Islet of Langerhans (tissue), 1 donor: Measurements from ENCODE around the gene ATP7B.
"Not testable (repeated sequence)": the region's sequence is repeated elsewhere in the genome, so short reads cannot be mapped to it uniquely, and the experiment has no call there.

Experiments
- FAIRE-seq: peaks from one replicate; lab custom pipeline; 2011; peaks lifted over from hg19 to GRCh38; lab: Jason Lieb, UNC

Gene ATP7B

DNA sequence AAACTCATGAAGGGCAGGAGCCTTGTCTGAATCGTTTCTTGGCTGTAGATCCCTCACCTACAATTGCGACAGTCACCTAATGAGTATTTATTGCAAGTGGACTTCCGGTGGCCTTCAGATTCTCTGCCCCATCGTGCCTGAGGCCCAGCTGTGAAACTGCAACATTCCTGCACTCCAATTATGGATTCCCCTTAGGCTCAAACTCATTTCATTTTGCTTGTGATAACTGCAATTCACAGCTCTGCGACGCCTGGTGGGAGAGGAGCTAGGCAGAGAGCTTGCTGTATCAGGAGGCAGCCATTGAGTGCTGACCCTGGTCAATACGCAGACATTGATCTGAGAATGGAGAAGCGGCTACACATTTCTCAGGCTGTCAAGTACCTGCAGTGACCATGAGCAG is 90.5 kb downstream of the ATP7B start:
- no peak for FAIRE-seq

DNA sequence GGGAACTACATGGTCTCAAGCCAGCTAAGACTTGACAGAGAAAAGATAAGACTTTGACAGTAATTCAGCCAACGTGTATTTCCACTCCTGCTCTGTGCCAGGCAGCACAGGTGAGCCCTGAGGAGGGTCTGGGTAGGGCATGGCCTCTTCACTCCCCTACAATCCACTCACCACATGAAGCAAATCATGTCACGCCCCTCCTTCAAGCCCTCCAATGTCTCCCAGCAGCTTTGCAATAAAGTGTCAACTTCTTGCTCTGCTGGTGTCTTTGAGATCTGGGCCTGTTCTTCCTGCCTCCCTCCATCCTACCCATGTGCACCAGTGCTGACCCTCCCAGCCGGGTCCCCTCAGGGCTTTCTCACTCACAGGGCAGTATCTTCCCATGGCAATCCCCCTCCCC is 91.0 kb downstream of the ATP7B start:
- FAIRE-seq = no peak

DNA sequence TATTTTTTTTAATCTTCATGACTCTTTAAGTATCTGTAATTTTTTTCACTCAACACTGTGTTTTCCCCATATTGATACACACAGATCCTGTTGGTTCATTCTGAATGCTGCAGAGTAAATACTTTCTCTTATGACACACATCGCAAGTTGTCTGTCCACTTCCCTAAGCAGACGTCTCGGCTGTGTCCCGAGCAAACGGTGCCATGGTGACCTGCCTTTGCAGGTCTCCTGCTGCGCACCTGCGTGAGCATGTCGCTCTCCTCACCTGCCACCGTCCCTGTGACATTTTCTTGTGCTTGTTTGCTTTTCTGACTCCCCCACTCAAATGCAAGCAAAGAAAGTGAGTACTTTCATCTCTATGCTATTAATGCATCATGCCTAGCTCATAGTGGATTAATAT is 91.7 kb downstream of the ATP7B start:
- no peak for FAIRE-seq

DNA sequence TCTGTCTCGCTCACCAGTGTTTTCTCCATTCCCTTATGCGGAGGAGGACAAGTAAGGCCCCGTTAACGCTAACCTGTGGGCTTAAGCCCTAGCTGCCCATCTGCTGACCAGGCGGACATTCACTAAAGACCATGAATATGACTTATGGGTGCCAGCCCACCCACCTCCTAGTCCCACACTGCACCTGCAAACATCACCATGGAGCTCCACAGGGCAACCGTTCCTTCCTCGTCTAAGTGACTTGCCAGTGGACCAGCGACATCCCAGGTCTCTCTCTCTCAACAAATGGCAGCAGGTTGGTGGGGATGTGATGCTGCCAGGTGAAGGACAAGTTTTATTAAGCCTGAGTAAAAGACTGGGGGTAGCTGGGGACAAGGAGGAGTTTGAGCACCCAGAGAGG is 94.3 kb downstream of the ATP7B start:
- FAIRE-seq = no peak

DNA sequence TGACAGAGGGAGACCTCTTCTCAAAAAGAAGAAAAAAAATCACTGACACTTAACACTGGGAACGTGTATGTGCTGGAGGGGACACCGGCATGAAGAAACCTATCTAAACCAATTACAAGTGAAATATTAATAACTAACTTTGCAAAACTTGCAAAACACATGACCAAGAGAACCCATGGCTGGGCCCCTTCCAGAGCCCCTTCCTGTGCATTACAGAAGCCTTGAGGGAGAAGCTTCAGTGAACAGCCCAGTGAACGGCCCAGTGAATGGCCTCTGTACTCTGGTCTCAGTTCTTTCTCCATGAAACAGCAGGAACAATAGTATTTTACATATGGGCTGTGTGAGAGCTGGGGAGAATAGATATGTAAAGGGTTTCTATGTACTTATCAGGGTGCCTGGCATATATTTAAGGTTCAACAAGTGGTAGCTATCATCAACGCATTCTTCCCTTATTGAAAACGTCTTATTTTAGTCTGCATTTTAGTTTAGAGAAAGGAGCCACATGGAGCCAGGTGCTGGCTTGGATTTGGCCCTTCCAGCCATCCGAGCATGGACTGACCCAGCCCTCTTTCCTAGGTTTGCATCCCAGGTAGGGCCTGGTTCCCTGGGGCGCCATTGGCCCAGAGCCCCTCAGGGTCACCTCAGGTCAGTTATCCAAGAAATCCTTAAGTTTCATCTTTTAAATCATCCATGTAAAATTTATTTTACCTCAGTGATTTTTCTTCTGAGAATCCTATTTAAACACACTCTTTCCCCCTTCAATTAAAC is 95.0 kb downstream of the ATP7B start:
- FAIRE-seq = no peak

DNA sequence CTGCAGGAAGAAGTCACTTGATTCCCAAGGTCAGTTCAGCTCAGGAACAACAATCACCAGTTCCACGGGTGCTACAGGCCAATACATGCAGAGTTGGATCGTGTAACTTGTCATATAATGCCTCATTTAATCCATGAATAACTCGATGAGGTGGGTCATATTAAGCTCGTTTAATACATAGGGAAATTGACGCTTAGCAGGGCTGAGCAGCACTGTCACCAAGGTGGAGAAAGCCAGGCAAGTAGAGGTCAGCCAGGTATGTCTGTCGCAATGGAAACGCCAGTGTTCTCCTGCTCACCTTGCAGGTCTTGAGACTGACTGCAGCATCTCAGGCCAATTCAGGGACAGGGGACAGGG is 97.1 kb downstream of the ATP7B start:
- no peak for FAIRE-seq

DNA sequence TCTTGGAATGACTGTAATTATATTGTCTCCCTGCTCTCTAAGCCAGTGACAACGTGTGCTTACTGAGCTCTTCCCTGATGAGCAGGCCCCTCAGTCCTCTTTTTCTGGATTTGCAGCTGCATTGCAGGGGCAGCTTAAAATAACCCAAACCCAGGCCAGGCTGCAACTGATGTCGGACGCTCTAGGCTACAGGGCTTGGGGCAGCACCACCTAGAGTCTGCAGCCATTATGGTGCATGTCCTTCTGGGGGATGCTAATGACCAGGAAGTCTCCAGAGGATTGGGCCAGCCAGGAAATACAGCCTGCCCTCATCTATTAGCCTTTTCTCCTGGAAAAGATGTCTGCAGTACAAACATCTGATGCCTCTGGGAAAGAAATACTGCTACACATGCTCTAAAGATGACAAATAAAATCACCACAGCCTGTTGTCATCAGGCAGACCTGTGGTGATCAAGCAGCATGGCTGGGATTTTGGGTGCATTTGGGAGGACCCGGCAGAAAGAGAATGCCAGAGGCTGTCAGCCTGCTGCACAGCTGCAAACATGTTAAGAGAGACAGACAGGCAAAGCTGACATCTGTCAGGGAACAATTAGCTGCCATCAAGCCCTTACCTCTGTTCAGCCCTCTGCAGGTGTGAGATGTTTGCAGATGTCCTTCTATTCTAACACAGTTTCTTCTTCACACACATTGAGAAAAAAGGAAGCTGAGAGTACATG is 97.7 kb downstream of the ATP7B start:
- FAIRE-seq = no peak

DNA sequence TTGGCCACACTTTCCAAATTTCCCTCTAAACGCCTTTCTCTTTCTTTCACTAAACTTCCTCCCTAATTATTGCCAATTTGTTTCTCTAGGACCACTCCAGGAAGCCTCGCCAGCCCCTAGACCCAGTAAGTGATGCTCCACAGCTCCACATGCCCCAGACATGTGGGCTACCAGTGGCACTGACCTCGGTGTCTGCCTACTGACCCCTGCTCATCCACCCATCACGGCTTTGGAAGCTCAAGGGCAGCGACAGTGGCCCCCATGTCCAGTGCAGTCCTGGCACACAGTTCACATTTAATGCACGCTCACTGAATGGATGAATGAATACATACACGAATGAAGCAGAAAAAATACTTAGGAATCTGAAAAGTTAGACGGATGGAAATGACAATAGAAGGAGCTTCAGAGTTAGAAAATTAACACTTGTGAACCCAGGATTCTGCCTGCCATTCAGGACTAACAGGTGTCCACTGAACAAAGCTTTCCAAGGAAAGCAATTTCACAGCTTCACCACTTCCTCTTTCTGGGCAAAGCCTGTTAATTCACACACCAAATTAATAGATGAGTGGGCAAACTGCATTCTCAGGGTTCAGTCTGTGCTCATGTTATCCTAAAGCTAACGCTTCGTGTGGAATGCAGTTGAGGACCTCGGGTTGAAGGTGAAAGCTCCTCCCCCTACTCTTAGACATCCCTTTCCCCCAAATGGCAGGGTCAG is 98.6 kb downstream of the ATP7B start:
- no peak for FAIRE-seq

DNA sequence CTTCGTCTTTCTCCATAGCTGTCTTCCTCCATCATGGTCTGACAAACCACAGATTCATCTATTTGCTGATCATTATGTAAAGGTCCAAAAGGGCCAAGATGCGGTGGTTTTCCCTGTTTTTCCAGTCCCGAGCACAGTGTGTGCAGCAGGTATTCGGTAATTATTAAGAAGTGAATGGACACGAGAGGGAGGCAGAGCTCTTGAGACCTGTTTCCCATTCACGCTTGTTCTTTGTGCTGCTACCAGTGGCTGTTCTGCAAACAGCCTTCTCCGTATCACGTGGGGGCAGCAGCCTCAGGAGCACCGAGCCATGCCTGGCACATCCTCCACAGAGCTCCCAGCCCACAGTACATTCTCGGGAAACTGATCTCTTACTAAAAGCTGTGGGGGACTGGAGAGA is 99.2 kb downstream of the ATP7B start:
- no peak for FAIRE-seq

DNA sequence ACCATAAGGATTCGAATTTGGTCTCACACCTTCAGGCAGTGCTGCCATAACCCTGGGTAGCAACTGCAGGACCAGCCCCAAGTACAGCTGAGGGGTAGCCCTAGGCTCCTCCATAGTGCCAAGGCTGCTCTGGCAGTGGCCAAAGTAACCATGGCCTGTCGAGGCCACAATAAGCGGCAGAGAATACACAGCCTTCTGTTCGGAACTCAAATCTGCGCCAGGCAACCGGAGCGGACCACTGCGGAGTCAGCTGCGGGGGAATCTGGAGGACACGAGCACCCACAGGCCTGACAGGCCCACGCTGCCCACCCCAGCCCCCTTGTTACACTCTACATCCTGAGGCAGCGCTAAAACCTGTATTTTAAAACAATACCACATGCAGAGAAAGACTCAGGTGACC is 100.7 kb downstream of the ATP7B start:
- no peak for FAIRE-seq

DNA sequence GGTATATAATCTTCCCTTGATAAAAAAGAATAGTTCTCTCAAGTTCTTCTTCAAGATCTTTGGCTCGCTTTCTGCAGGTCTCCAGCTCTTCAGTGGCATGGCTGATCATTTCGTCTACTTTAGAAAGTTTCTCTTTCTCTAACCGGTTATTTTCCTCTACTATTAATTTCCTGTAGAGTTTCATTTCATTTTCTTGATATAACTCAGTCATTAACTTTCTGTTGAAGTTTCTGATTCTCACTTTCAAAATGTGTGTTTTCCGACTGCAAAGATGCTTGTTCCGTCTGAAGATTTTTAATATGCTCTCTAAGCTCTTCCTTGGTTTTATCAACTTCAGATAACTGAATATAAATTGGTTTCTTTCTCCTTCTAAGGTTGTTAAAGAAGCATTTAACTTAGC is 102.0 kb downstream of the ATP7B start:
- FAIRE-seq = not testable (repeated sequence)

DNA sequence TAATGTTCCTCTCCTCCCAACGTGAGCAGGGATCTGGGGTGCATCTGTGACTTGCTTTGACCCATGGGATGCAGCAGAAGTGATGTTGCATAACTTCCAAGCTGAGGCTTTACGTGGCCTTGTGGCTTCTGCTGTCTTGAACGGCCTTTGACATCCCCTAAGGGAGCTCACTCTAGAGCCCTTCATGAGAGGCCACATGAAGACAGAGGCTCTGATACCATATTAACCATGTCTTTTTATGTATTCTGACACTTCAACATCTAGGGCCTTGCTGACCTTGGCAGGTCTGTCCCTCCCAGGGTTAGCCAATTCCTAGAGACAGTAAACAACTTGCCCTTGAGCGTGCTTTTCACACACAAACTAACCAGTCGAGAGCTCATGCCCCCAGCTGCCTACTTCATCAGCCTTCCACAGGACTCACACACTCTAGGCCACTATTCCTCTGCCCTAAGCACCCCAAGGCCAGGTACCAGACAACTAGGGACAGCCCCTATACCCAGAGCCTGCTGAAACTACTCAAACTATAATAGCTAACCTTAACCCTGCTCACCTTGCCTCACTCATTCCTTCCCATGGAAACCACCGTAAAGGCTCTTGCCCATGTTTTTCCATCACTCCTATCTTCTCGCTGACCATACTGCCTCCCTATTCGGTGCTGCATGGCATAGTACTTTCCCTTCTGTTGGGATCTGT is 104.1 kb downstream of the ATP7B start:
- no peak for FAIRE-seq

DNA sequence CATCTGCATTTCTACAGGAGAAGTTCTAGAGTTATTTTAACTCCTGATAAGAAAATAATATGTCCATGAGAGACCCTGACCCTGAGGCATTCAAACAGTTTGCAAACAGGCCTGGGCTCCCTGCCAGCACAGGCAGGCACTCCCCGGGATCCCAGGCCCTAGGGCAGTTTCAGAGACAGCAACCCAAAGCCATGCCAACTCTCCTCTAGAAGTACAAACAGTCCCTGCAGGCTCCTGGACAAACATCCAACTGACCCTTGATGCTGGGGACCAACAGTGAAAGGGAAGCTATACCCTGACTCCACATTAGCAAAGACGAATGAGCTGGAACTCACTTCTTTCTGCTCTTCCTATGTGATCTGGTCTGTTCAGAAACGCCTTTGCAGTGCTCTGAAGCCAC is 104.7 kb downstream of the ATP7B start:
- no peak for FAIRE-seq

DNA sequence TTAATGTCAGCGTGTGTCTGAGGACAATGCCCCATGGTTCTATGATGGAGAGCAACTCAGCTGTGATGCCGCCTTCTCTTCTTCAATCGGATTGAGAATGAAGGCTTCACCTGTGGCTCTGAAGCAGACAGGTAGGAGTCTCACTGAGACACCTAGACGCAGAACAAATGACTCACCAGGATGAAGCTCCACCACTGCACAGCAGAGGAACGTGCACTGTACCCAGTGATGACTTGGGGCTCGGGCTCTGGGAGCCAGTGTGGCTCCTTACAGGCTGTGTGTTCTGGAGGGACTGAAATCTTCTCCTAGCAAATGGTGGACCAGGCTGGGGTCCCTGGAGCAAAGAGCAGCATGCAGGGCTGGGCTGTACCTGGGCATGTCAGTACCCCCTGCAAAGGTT is 105.5 kb downstream of the ATP7B start:
- FAIRE-seq = no peak

DNA sequence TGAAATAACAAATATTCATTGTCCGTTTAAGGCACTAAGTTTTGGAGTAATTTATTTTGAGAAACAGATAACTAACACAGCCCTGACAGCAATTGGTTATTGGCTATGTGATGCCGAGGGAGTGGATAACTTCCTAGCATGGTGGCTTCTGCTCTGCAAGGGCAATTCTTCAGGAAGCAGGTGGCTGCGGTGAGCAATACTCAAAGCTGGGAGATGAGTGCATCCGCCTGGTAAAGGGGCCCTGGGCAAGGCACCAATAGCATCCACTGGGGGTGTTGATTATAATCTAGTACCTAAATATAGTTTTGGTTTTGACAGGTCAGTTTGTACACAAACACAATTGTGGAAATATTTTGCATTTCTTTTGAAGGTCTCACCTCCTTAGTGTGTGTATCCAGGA is 108.5 kb downstream of the ATP7B start:
- FAIRE-seq = no peak

DNA sequence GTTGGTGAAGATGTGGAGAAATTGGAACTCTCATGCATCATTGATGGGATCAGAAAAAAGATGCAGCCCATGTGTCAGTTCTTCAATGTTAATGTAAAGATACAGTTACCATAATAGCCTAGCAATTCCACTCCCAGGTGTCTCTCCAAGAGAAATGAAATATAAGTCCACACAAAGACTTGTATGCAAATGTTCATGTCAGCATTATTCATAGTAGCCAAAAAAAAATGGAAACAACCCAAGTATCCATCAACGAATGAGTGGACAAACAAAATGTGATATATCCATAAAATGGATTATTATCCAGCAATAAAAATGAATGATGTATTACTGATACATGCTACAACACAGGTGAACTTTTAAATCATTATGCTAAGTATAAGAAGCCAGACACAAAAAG is 110.8 kb downstream of the ATP7B start:
- FAIRE-seq = no peak

DNA sequence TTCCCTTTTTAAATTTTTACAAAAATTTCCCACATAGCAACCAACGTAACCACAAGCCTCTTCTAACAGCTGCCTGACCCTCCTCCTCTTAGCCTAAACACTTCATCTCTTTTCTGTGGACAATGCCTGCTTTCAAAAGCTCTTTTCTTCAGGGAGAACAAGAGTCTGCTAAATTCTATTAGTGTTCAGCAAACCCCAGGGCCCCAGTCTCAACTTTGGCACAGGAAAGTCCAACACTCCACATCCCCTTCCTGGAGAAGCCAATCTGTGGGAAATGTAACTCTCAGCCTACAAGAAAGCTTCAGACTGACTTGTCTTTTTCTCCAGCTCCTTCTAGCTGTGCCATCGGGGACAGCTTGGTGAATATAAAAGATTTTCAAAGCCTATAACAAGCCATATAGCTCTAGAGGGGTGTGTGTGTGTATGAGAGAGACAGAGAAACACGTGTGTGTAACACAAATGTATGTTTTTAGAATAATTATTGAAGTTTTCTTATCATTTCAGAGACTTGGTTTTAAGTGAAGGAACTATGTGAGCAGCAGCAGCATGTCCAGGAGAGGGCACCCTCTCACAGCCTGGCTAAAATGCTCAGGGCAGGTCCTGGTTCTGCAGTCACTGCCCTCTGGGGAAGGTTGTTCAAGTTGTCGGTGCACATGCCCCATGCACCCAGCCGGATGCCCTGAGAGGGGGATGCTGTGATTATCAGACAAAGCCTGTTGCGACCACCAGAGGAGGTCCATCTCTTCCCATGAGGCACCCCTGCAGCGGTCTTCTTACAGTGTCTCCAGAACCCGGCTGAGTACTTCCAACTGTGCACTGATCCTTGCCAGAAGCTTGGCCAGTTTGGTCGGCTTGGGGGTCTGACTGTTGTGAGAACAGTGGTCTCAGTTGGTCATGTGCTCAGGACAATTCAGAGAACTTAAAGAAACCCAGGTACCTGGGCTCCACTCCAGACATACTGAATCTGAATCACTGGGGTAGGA is 115.1 kb downstream of the ATP7B start:
- FAIRE-seq = peak; percentile 81

DNA sequence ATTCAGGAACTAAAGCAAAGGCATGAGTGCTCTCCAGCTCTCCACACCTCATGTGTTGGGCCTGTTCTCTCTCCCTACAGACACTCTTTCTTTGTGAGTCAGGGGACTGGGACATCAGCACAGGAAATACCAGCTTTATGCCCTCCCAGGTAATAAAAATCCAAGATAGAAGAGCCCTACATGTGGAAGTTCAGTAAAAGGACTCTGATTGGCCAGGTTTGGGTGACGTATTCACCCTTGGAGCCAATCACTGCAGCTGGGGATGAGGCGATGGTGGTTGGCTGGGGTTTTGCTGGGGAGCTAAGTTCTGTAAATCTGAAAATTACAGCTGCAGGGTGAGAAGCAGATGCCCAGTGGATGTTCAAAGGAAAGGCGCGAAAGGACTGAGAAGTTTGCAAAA is 117.0 kb downstream of the ATP7B start:
- FAIRE-seq = no peak

DNA sequence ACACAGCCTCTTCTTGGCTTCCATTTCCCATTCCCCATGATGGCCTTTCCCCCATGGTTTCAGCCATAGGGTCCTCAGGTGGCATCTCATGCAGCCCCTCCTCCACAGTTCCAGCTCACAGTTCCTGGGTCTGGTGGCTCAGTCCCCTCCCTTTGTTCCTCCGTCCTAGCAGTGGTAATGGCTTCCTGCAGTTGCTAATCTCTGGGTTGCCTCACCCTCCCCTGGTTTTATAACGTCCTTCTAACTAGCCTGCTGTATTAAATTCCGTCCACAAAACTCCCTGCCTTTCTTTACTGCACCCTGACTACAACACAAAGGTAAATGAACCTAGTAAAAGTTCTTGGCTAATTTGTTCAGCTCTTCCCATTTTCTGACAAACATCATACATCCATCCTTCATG is 118.6 kb downstream of the ATP7B start:
- no peak for FAIRE-seq

DNA sequence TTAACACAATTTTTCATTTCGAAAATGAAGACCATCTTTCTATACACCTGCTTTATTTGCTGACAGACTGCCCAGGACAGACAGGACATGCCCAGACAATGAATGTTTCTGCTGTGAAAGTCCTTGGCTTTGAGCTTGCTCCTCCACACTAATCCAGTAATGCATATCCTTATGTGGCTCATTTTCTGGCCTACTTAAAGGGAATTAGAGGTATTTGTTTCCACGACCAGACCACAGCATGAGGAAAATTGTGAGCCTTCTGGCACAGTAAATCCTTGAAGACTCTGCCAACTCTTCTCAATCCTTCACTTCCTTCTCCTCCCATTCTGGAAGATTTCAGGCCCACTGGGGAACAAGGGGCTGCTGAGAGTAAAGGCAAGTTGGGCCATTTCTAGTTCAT is 123.8 kb downstream of the ATP7B start:
- no peak for FAIRE-seq

DNA sequence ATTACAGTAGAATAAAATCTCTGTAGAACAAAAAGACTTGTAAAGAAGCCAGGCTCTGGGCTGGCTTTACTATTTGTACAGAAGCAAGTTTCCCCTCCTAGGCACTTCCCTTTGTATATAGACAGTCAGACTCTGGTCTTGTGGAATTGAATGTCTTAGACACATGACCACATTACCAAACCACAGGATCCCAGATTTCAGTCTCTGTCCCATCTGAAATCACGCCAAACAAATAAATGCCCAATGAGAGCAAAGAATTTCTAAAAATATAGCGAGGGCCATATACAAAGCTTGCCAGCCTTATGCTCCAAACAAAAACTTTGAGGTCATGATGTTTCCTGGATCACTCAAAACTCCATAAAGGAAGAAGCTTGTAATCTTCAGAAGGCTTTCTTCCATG is 125.6 kb downstream of the ATP7B start:
- FAIRE-seq = no peak

DNA sequence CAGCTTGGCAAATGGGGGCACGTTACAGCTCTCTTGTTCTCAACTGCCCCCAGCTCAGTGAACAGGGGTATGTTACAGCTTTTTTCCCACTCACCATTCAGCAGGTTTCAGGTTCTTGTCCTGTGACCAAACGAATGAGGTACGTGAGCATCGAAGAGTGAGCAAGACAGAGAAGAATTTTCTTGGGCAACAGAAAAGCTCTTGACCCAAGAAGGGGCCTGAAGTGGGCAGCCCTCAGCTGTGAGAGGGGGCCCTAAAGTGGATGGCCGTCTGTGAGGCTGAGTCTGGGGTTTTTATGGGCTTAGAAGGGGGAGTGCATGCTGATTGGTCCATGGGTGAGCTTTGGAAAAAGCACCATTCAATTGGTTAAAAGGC is 128.0 kb downstream of the ATP7B start:
- no peak for FAIRE-seq
